ENCODE results near the gene CDC14C. TPM values are rescaled to one million over a fixed set of nuclear protein-coding genes. Genes with fewer than 3 reads are reported as not detected.
"Not testable (repeated sequence)": the region's sequence is repeated elsewhere in the genome, so short reads cannot be mapped to it uniquely, and the experiment has no call there.

CDC14C gene
- total RNA-seq, 4 donors from 2014 or later: not detected

GRCh38 chr7:48901966-48902365 lies 22.4 kb upstream of the CDC14C start:
- no peak for DNase-seq (ENCODE audit: low spot score)
- no peak for TF ChIP-seq CTCF (IDR thresholded peaks at IDR 0.05)
- ATAC-seq (ENCODE audit: low FRiP score): no peak

DNA sequence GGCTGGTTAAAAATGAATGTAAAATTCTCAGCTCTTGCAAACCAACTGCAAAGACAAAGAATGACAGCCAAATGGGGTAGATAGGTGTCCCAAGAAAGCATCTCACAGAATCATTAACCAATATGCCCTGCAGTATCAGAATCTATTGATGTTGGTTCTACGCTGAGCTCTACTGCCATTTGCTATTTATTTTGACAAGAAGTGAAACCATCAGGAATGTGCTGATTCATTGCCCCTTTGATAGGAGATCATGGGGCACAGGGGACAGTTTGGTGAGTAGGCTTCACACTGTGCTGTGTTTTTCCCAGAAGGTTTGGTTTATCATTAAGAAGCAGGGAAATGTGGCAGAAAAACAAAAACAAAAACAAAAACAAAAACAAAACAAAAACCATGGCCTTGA lies 19.4 kb upstream of the CDC14C start:
- no peak for DNase-seq (ENCODE audit: low spot score)
- TF ChIP-seq CTCF (IDR thresholded peaks at IDR 0.05): no peak
- ATAC-seq (ENCODE audit: low FRiP score): no peak

DNA sequence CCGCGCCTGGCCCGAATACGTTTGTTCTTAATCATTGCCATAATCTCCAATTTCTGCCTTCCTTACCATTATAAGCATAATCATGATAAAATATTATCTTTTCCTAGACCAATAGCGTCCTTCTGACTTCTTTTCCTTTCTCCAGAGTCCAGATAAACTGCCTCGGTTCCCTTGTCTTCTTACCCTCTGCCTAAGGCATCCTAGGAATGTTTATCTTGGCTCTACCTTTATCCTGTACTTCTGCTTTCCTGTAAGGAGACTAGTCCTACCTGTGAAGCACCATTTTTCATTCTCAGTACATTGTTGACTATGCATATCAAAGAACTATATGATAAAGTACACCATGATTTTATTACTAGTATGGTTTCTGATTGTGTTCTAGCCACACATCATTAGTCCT lies 18.7 kb upstream of the CDC14C start:
- not testable (repeated sequence) for ATAC-seq (ENCODE audit: low FRiP score); DNase-seq (ENCODE audit: low spot score)

GRCh38 chr7:48909887-48910286 lies 14.5 kb upstream of the CDC14C start:
- ATAC-seq (ENCODE audit: low FRiP score); DNase-seq (ENCODE audit: low spot score): not testable (repeated sequence)

GRCh38 chr7:48931481-48931880 lies 7.1 kb downstream of the CDC14C start:
- no peak for TF ChIP-seq CTCF (IDR thresholded peaks at IDR 0.05)
- ATAC-seq (ENCODE audit: low FRiP score) (no peak), DNase-seq (ENCODE audit: low spot score) (no peak)

- DNase-seq (ENCODE audit: low spot score): no peak
- TF ChIP-seq CTCF (IDR thresholded peaks at IDR 0.05): no peak
- no peak for ATAC-seq (ENCODE audit: low FRiP score)
These were observed 8.0 kb downstream of the CDC14C start for GRCh38 chr7:48932126-48932910.

GRCh38 chr7:48933549-48934085 lies 9.3 kb downstream of the CDC14C start:
- no peak for TF ChIP-seq CTCF (IDR thresholded peaks at IDR 0.05)
- ATAC-seq (ENCODE audit: low FRiP score) (no peak), DNase-seq (ENCODE audit: low spot score) (no peak)

GRCh38 chr7:48938539-48939295 lies 14.4 kb downstream of the CDC14C start:
- TF ChIP-seq CTCF (IDR thresholded peaks at IDR 0.05): no peak
- DNase-seq (ENCODE audit: low spot score) (no peak), ATAC-seq (ENCODE audit: low FRiP score) (peak; percentile 95)
